Activated CD4-positive, alpha-beta T cell treated with anti-CD3 and anti-CD28 coated beads for 48 hours (primary cell): ENCODE data around the gene KRTAP4-8.
"Not testable (repeated sequence)": the region's sequence is repeated elsewhere in the genome, so short reads cannot be mapped to it uniquely, and the experiment has no call there.

Source experiments
- DNase-seq: peaks from one replicate; pipeline ENCODE4 v3.0.0-alpha.2; 2020

Gene KRTAP4-8

GRCh38 chr17:41098042-41098441 lies at the start of gene KRTAP4-8:
TSS of gene KRTAP4-8 (minus strand) at chr17:41098142. CDS start at chr17:41098084, 58 bp downstream.
- DNase-seq, result no peak

GRCh38 chr17:41145261-41145660 lies 47.3 kb upstream of the KRTAP4-8 start:
- no peak for DNase-seq

GRCh38 chr17:41144846-41145245 lies 46.9 kb upstream of the KRTAP4-8 start:
- no peak for DNase-seq

- DNase-seq, result no peak
These were observed 43.4 kb upstream of the KRTAP4-8 start for GRCh38 chr17:41141361-41141760.

- DNase-seq, result no peak
These were observed 42.6 kb upstream of the KRTAP4-8 start, which contains the start of gene KRTAP4-6 for GRCh38 chr17:41140360-41141131. TSS of gene KRTAP4-6 (minus strand) at chr17:41140544. CDS start at chr17:41140487, 57 bp downstream.

GRCh38 chr17:41139865-41140264 lies 41.9 kb upstream of the KRTAP4-8 start:
- DNase-seq, result not testable (repeated sequence)

- no peak for DNase-seq
These were observed 36.2 kb upstream of the KRTAP4-8 start for GRCh38 chr17:41133880-41134735.

GRCh38 chr17:41131979-41132378 lies 34.0 kb upstream of the KRTAP4-8 start:
- no peak for DNase-seq

GRCh38 chr17:41127371-41127770 lies 29.4 kb upstream of the KRTAP4-8 start:
- DNase-seq, result no peak

- no peak for DNase-seq
These were observed 28.5 kb upstream of the KRTAP4-8 start for GRCh38 chr17:41126412-41126811.

- no peak for DNase-seq
These were observed 27.1 kb upstream of the KRTAP4-8 start for GRCh38 chr17:41125064-41125463.

GRCh38 chr17:41123991-41124371 lies 26.0 kb upstream of the KRTAP4-8 start, which contains the start of gene KRTAP4-12:
TSS of gene KRTAP4-12 (minus strand) at chr17:41124182. CDS start at chr17:41124122, 60 bp downstream.
- not testable (repeated sequence) for DNase-seq

- DNase-seq, result not testable (repeated sequence)
These were observed 25.5 kb upstream of the KRTAP4-8 start for GRCh38 chr17:41123292-41123990.

GRCh38 chr17:41121742-41122141 lies 23.8 kb upstream of the KRTAP4-8 start:
- no peak for DNase-seq

- DNase-seq, result not testable (repeated sequence)
These were observed 22.1 kb upstream of the KRTAP4-8 start for GRCh38 chr17:41119696-41120690.

- DNase-seq, result no peak
These were observed 20.8 kb upstream of the KRTAP4-8 start for GRCh38 chr17:41118721-41119120.

GRCh38 chr17:41117846-41118386 lies 20.0 kb upstream of the KRTAP4-8 start, which contains the start of gene KRTAP4-11:
TSS of gene KRTAP4-11 (minus strand) at chr17:41118373. CDS start at chr17:41118315, 58 bp downstream.
- DNase-seq, result not testable (repeated sequence)

GRCh38 chr17:41116297-41116696 lies 18.4 kb upstream of the KRTAP4-8 start:
- no peak for DNase-seq

GRCh38 chr17:41111151-41111885 lies 13.4 kb upstream of the KRTAP4-8 start:
- no peak for DNase-seq

- not testable (repeated sequence) for DNase-seq
These were observed 10.9 kb upstream of the KRTAP4-8 start for GRCh38 chr17:41108728-41109386.
